PC-9 (cell line): ENCODE results near the gene PCSK5.

Source experiments
- CTCF ChIP-seq: fragments of 200-600 bp; sonication (generic); conservative IDR thresholded peaks from 2 replicates; pipeline ENCODE4 v1.6.1; 2017; ENCODE audit warnings: mixed run types, antibody characterized with exemption, mild to moderate bottlenecking, moderate library complexity
- EZH2 ChIP-seq: fragments of 200-600 bp; sonication (generic); IDR thresholded peaks from 2 replicates; pipeline ENCODE4 v1.8.0; 2017; ENCODE audit warnings: antibody characterized with exemption, low read depth

GRCh38 chr9:76137931-76138330 is 247.5 kb downstream of the PCSK5 start:
- TF ChIP-seq CTCF: no peak
- TF ChIP-seq EZH2: no peak
